NCI-H524 (cell line): ENCODE data around the gene STAB2.

ENCODE experiments used
- DNase-seq, 2 experiments: peaks; one replicate each; lab custom pipeline; 2025; lab: John Stamatoyannopoulos, UW

The STAB2 gene

DNA sequence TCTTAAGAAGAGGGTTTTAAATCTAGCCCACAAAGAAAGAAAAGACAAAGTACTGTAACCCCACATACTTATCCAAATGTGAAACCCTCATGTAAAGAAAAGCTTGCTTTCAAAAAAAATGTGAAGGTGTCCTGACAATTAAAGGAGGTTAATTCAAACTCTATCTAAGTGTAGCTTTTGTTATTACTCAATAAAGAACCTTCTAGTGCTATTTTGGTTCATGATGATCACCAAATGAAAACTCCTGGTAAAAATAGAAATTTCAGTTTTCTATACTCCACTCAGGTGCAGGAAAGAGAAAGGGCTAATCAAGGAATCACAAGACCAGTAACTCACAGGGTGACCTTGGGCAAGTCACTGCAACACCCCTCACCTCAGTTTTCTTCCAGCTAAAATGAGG lies 1.6 kb downstream of the STAB2 start:
- DNase-seq = no peak

DNA sequence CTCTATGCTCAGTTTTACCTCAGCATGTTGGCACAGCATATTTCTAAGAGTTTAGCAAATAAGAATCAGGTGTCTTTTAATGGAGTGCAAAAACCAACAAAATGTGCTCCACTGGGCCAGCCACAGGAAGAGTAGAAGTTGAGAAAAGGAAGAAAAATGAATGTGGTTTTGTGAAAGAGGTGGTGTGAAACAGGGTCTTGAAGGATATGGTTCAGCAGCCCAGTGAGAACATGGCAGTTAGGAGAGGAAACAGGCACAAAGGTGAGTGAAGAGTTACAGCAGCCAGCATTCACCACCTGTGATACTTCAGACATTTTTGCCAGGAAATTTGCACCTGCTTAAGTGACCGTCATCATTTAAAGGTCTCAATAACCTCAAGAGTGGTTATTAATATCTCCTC lies 2.4 kb downstream of the STAB2 start:
- no peak for DNase-seq

DNA sequence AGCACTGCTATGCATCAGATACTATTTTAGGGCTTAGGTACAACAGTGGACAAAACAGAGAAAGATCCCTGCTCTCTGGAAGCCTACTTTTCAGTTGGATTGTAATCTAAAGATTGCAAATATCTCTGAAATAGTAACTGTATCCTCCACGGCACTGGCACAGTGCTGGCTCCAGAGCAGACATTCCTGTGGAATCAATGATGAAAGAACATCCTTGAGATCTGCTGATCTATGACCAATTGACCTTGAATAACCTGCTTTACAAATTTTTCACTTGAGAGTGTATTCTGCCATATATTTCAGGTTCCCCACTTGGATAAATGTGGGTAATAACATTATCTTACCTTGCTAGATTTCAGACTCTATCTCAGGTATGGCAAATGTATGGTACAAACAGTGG lies 3.2 kb downstream of the STAB2 start:
- no peak for DNase-seq

DNA sequence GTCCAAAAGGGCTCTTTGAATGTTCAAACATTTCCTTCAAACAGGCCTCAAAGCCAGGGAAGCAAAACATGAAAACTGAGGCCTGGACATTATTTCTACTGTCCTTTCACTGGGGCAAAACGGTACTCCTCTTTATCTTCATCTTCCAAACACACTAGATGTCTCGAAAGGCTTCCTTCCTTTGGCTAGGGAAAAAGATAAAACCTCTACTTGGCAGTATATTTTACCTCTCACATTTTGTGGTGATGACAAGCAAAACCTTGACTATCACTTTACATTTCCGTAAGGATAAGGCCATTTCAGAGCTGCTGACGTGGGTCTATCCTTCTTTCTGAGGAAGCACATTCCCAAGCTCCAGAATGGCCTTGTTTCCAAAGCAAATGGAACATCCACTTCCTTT lies 9.9 kb downstream of the STAB2 start:
- DNase-seq = no peak

DNA sequence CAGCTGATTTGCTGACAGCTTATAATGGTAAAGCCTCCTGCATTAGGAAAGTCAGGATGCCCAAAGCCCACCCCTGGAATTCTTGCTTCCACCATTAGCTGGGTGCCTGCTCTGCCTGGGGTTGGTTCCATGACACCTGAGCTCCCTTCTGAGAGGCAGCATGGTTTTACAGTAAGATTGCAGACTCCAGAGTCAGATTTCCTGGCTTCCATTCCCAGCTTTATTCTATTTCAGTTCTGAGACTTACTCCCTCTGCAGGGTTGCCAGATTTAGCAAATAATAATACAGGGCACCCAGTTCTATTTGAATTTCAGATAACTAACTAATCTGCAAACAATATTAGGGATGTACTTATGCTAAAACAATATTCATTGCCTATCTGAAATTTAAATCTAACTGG lies 12.2 kb downstream of the STAB2 start:
- DNase-seq = no peak

DNA sequence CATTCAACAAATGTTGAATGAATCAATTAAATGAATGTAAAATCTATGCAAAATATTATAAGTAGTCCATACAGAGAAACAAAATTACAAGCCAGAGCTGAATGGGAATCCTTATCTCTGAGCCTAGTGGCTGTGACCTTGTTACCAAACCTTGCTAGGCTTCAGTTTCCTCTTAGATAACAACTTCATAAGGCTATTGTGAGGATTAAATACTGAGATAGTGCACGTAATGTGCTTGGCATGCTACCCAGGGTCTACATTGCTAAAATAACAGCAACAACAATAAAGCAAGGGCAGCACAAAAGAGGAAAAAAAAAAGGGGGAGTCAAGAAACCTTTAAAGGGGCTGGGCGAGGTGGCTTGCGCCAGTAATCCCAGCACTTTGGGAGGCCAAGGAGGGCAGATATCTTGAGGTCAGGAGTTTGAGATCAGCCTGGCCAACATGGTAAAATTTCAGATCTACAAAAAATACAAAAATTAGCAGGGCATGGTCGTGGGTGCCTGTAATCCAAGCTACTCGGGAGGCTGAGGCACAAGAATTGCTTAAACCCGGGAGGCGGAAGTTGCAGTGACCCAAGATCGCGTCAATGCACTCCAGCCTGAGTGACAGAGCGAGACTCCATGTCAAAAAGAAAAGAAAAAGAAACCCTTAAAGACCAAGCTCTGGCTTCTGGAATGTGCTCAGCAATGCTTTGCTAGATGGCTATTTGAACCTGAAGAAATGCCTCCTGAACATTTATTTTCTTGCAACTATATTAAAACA lies 14.1 kb downstream of the STAB2 start:
- no peak for DNase-seq

DNA sequence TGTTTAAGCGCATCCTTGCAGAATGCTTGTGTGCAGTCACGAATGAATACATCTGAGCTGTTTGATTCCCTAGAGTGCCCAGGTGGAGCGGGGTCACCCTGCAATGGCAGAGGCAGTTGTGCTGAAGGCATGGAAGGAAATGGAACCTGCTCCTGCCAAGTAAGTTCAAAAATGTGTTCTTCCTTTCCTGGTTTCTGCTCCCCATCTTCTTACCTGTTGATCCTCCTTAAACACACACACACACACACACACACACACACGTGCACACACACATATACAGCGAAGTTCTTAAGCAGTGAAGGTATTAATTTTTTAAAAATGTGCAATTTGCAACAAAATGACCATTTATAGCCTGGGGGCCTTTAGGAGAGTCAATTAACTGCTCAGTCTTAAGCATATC lies 33.3 kb downstream of the STAB2 start:
- DNase-seq = no peak

DNA sequence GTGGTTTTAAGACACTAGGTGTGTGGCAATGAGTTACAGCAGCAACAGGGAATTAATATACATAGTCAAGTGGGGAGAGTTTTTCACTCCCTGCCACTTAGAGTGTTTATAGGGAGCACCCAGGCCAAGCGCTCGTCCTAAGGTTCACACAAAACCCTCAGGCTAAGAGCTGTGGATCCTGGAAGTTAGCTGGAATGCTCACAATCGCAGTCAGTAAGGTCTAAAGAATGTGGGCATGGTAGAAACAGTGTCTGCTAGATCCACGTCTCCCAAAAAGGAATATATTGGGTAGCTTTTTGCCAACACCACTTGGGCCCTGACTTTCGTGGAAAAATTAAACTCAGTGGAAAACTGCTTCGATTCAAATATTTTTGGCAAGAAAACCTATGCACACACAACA lies 36.6 kb downstream of the STAB2 start:
- DNase-seq = no peak

DNA sequence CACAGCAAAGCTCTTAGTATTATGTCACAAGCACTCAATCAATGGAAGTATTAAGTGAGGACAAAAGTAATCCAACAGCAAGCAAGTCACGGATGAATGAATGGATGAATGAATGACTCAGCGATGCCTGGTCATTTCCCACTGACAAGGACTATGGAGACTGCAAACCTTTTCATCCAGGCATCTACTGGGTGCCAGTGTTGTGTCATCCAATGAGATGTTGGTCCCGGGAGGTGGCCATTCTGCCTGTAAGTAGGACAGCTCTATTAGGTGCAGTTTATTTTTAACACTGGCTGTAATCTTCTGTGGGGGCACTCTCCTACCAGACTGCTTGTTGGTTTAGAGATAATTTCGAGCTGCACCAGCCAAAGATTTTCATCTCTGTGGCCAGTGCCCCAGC lies 39.4 kb downstream of the STAB2 start:
- peak; percentile 79 to 90 for DNase-seq

DNA sequence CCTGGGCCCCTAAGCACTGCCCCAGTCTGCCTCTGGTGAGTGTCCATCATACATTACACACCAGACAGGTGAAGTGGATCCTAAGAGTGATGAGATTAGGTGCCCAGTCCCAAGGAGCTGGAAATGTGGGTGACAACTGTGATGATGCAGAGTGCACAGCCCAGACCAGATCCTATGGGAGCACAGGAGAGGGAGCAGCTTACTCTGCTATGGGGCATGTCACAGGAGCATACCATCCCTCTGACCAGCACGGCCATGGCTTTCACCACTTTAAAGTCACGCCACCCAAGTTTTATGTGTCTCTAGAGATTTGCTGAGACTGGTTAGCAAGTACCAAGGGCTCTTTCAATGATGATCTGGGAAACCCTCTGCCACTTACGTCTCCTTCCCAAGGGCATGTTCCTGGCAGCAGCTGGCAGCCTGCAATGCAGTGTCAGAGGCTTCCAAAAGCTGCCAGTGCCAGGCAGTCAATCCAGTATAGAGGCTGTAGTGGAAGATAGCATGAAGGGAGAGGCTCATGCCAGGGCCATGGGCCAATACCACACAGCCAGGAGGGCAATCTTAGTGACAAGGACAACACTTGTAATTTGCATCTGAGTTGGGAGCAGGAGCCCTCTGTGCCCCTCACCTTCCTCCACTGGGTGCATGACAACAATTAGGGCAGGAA lies 40.2 kb downstream of the STAB2 start:
- peak; percentile 9 to 45 for DNase-seq

DNA sequence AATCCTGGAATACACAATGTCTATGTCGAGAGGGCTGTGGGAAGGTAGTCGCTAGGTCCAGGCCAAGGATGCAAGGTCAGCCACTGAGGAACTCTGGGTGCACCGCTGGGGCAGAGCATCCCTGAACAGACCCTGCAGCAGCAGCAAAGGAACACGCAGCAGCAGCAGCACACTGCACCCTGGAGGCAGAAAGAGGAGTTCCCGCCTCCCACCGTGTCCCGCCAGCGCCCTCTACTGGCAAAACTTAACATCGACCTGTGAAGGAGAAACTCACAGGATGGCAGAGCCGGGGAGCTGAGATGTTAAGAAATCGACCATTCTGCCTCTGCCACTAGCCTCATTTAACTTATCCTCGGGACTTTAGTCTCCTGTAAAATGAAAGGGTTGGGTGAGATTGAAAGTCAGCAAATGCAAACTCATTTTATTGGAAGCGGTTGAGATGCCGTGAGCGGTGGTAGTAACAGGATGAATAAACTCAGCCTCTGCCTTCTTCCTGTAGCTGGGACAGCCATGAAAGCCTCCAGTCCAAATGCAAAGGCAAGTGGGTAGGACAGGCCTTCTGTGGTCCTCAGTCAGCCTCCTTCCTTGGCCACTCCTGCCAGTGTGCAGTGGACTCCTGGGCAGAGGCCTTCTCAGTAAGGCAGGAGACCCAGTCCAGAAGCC lies 45.6 kb downstream of the STAB2 start:
- DNase-seq = peak in 1 of 2 experiments; percentile 5

DNA sequence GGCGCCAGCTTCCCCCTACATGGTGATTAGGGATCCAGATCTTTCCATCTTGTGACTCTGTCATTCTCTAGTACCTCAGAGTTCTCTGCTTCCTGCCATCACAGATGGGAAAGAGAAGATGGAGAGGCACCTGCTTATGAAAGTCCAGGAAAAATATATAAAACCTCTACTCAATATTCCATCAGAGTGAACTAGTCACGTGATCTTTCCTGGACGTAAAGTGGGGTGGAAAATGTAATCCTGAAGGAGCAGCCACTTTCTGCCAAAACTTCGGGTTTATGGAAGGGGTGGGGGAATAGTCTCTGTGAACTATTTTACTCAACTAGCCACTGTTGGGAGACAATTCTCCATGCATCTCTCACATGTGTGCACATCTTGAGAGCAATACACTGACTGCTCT lies 47.7 kb downstream of the STAB2 start:
- no peak for DNase-seq

DNA sequence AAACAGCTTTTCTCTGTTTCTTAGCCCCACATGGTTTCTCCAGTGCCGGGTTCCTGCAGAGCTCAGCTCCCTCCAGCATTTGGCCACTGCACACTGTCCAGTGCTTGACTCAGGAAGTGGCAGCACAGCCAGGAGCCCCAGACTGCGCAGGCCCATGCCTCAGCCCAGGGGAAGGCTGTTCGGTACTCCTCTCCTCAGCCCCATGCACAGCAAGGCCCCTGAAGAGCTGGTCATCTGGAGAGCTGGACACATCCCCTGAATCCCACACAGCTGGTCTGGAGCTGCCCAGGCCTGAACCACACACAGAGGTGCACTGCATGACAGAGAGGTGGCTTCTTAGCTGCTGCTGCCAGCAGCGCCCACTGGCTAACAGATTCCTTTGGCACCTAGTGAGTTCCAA lies 48.3 kb downstream of the STAB2 start:
- DNase-seq = no peak

DNA sequence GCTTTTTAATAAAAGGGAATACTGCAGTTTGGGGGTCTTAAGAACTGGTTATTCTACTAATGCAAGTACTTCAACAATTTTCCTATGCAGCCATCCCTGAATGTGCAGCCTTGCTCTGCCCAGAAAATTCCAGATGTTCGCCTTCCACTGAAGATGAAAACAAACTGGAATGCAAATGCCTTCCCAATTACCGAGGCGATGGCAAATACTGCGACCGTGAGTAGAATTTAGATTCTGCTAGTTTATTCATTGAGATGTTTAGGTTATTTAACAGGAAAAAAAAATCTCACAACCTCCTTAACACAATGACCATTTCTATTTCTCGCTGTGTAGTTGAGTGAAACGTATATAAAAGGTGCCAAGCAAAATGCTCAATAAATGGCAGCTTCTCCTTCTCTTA lies 49.9 kb downstream of the STAB2 start:
- DNase-seq = no peak

DNA sequence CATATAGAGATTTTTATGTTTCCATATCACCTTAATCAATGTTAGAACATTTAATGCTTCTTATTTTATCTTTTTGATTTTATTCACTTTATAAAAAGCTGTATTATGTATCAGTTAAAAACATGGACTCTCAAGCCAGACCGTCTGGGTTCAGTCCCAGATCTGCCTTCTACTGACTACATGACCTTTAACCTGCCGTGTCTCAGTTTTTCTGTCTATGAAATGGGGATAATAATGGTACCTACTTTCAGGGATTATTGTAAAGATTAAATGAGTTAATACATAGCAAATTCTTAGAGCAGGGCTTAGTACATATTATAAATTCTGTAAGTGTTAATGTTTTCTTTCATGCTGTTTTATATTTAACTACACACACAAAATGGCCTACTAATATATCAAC lies 50.4 kb downstream of the STAB2 start:
- no peak for DNase-seq

DNA sequence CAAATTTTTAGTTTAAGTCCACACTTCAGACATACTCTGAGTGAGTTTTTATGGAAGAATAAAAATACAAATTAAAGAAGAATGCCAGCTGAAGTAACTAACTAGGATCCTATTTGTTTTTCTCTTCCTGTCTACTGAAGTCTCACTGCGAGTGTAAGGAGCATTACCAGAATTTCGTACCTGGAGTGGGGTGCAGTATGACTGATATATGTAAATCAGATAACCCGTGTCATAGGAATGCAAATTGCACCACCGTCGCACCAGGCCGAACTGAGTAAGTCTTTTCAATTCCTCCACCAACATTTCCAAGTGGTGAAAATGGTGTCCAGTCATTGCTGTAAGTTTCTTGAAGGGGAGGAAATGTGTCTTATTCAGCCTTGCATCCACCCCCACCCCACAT lies 52.9 kb downstream of the STAB2 start:
- DNase-seq = no peak

DNA sequence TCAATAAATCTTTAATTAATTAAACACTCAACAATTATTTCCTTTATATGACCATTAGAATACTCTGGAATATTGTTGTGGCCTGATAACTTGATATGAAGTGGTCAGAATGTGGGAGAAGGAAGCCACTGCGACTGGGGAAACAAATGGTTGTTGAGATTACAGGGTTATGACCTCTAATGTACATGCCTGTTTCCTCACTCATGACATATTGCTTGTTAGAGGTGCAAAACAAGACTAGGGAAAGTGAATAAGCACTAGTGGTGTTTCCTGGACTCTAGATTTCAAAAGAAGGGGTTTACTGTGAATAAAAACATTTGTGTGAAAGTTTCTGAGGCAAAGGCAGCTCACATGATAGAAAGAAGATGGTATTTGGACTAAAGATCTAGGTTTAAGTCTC lies 53.3 kb downstream of the STAB2 start:
- no peak for DNase-seq

DNA sequence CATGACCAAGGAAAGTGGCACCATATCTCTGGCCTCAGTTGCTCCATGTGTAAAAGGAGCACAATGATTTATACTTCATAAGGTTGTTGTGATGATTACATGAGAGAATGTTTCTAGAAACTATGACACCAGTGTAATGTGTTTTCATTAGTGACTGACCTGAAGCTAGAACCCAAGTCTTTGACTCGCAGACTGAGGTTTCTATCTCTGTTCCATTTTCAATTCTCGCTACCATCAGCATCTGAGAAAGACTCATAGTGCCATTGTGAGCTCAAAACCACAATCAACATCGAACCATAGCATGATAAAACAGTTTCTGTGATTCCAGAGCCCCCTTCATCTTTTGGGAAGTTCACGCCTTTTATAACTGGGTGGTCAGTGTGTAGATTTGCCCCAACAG lies 53.8 kb downstream of the STAB2 start:
- DNase-seq = no peak

DNA sequence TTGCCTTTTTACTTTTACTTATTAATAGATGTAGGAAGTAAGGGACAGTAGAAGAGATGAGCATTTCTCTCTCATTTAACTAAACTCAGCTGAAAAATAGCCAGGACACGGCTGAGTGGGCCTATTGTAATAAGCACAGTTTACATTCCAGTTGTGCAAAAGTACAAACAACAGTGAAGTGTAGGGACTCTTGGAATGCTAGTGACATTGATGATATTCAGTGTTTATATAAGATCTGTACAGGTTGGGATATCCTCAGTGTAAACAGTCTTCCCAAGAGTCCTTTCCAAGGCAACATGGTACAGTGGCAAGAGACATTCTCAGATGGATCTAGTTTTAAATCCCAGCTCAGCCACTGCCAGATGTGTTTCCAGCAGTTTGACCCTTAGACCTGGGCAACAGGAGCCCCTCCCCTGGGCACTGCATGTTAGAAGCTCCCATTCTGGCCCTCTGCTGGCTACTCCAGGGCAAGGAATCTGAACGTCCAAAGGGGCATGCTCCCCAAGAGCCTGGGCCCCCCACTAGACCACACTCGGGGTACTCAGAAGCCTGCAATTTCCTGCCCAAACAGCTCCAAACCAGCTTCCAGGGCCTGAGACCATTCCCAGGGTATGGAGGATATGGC lies 55.3 kb downstream of the STAB2 start:
- DNase-seq = no peak

DNA sequence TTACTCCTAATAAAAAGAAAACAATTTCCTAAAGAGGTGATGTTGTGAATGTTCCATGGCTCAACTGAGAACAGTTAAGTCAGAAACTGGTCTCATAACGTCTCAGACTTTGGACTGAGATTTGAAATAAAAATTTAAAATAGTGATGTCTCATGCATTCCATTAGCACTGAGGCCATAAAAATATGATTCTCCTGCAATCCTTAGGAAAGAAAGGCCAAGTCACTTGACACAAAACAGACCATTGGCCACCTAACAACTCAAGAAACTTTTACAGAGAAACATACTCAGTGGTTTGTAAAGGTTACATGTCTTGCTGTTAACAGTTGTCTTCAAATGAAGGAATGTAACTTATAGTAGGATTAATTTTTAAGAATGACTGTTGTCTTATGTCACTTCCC lies 58.1 kb downstream of the STAB2 start:
- no peak for DNase-seq

DNA sequence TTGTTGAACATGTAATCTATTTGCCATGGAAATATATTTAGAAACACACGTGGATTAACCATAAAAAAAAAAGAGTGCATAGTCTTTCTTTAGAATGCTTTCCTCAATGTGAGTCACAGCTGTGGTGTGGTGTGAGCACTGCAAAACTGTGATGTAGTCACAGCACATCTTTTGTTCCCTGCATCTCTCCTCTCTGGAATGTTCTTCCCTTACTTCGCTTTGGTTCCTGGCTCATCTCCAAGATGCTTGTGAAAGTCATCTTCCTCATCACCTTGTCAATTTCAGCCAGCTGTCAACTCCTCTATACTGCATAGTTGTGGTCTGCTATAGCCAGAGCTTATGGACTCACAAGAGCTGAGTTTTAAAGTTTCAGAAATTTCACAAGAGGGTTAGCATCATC lies 60.2 kb downstream of the STAB2 start:
- DNase-seq = peak; percentile 44 to 46

DNA sequence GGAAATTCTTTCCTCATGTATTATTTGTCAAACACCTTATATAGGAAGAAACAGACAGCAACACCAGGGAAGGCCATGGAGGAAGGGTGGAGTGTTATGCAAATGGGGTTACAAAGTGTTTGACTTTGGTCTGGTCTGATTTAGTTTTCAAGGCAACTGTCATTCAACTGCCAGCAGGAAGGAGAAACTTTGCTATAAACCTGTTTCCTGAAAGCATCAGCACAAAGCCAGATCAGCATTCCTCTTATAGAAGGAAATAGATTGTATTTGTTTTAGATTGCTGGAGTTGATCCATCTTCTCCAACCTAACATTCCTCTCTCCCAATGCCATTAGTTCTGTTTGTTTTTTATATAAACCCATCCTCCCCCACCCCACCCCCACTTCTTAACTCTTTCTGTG lies 65.7 kb downstream of the STAB2 start:
- DNase-seq = no peak
